Left lung (tissue), 10 donors: Measurements from ENCODE around the gene ID2. TPM values are rescaled to one million over a fixed set of nuclear protein-coding genes. Genes with fewer than 3 reads are reported as not detected.

Experiments used
- ATAC-seq: fragments of 200-7000 bp; cut with Tn5 transposase; one replicate; pipeline ENCODE4 v1.9.1; 2020; ENCODE audit warnings: moderate library complexity
- DNase-seq, 4 donors: peaks; one replicate each; pipeline ENCODE4 v3.0.0-alpha.2; 2013 to 2020
- H3K27ac ChIP-seq, 2 donors: fragments of 200-600 bp; sonication (generic) in 1 of 2; one replicate each; pipeline versions ENCODE4 v1.5.0 to v1.8.0; 2020 to 2021
- H3K27me3 ChIP-seq, 2 donors: fragments of 200-600 bp; sonication (generic) in 1 of 2; one replicate each; pipeline versions ENCODE4 v1.5.0 to v1.8.0; 2020 to 2021
- H3K36me3 ChIP-seq, 2 donors: fragments of 200-600 bp; sonication (generic) in 1 of 2; one replicate each; pipeline versions ENCODE4 v1.5.0 to v1.8.0; 2020 to 2021
- H3K4me1 ChIP-seq, 2 donors: fragments of 200-600 bp; one replicate each; pipeline ENCODE4 v1.8.0; 2021
- H3K4me3 ChIP-seq, 2 donors: fragments of 200-600 bp; sonication (generic) in 1 of 2; one replicate each; pipeline versions ENCODE4 v1.5.0 to v1.8.0; 2020 to 2021; ENCODE audit warnings: mild to moderate bottlenecking in 1 of 2
- H3K9me3 ChIP-seq, 2 donors: fragments of 200-600 bp; sonication (generic) in 1 of 2; one replicate each; pipeline versions ENCODE4 v1.5.0 to v1.8.0; 2020 to 2021
- intact Hi-C, 2 donors: fragments of 100-400 bp; cut with DNase I; formaldehyde crosslinking; loops; one replicate each; pipeline versions ENCODE4 v1.11.2 to v1.14.2; 2022
- polyA plus RNA-seq, 6 donors: library from polyadenylated mRNA; unstranded; fragments of 120-200 nt; gene quantifications; one replicate each; pipeline ENCODE4 v1.2.1, GENCODE V29; 2013; ENCODE audit not compliant: insufficient read length in 6 of 6
- total RNA-seq, 2 donors: library from RNA; stranded (reverse); fragmentation: NEBNext Ultra II Directional; extraction: Animal tissue kit (Norgen Biotek cat#: 25700); gene quantifications; one replicate each; pipeline ENCODE4 v1.2.1, GENCODE V29; 2021
- TF ChIP-seq, protein P1 (sequence below), 2 donors: fragments of 200-600 bp; sonication (generic) in 1 of 2; IDR thresholded peaks; one replicate each; pipeline versions ENCODE4 v1.5.0 to v1.8.0; 2021; ENCODE audit warnings: antibody characterized with exemption in 2 of 2
- donor health status: DM: no; HTN: yes; CAD: no.
- donor health status: DM: no; HTN: no; CAD: no.

ID2 gene
- total and polyA plus RNA-seq, 8 donors = 67.5 to 499 (median 347) TPM

DNA sequence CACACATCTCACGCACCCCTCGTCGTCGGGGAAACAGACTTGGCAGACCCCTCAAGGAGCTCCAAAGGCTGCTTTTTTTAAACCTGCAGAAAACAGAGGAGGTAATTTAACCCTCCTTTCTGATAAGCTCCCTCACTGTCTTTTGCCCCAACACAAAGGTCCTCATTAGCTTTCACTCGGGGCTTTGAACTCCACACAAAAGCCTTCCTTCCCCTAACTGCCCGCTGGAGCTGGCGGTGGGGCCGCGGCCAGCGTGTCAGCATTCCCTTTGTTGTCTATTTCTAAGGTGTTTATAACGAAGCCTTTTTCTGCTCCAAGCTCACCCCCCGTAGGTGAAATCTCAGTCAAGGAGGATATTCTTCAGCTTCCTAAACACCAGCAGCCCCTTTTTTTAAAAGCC, 43.5 kb upstream of the ID2 start:
- intact Hi-C loops = no loop called here
- DNase-seq (peak in 1 of 4 donors; percentile 5), ATAC-seq (no peak)
- Histone ChIP-seq H3K27me3 (no peaks in the 10 kb centered on the region), H3K27ac (no peak overlapping the region), H3K36me3 (no peaks in the 10 kb centered on the region), H3K4me3 (no peak overlapping the region), H3K4me1 (peaks cover 0 to 5% of the 10 kb centered on the region in 2 donors), H3K9me3 (no peaks in the 10 kb centered on the region)
- TF ChIP-seq, protein P1, sequence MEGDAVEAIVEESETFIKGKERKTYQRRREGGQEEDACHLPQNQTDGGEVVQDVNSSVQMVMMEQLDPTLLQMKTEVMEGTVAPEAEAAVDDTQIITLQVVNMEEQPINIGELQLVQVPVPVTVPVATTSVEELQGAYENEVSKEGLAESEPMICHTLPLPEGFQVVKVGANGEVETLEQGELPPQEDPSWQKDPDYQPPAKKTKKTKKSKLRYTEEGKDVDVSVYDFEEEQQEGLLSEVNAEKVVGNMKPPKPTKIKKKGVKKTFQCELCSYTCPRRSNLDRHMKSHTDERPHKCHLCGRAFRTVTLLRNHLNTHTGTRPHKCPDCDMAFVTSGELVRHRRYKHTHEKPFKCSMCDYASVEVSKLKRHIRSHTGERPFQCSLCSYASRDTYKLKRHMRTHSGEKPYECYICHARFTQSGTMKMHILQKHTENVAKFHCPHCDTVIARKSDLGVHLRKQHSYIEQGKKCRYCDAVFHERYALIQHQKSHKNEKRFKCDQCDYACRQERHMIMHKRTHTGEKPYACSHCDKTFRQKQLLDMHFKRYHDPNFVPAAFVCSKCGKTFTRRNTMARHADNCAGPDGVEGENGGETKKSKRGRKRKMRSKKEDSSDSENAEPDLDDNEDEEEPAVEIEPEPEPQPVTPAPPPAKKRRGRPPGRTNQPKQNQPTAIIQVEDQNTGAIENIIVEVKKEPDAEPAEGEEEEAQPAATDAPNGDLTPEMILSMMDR (IDR thresholded peaks at IDR 0.05) = no peak

DNA sequence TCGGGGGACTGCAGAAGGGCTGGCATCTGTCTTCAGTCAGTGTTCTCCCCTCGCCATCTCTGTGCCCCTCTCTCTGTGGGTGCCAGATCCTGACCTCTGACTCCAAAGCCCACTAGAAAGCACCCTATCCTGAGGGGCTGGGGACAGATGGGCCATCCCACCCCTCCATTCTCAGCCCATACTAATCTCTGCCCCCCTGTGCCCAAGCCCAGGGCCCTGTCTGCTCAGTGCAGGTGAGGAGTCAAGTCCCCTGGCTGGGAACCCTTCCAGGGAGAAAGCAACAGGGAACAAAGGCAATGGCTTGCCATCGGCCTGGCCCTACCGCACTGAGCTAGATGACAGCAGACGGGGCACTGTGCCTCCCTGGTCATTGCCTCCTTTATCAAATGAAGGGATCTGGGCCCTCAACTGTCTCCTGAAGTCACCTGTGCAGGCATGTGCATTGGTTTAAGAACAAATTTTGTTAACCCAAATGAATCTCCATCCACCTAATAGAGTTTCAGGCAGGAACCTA, 42.7 kb upstream of the ID2 start:
- Histone ChIP-seq H3K27ac (no peak overlapping the region), H3K36me3 (no peaks in the 10 kb centered on the region), H3K4me3 (no peak overlapping the region), H3K4me1 (peaks cover 4 to 5% of the 10 kb centered on the region in 2 donors), H3K9me3 (no peaks in the 10 kb centered on the region), H3K27me3 (no peaks in the 10 kb centered on the region)
- DNase-seq (peak in 1 of 4 donors; percentile 16), ATAC-seq (no peak)
- intact Hi-C loops = no loop called here
- TF ChIP-seq, protein P1 (IDR thresholded peaks at IDR 0.05) = no peak

GRCh38 chr2:8640498-8640897, 41.4 kb upstream of the ID2 start:
- no peaks in the 10 kb centered on the region for H3K36me3 ChIP-seq
- intact Hi-C loops = no loop called here
- H3K27me3 ChIP-seq = no peaks in the 10 kb centered on the region
- TF ChIP-seq, protein P1 (IDR thresholded peaks at IDR 0.05) = no peak
- no peak overlapping the region for H3K27ac ChIP-seq
- H3K4me3 ChIP-seq = no peak overlapping the region
- no peaks in the 10 kb centered on the region for H3K9me3 ChIP-seq
- DNase-seq (peak in 1 of 4 donors; percentile 8), ATAC-seq (no peak)
- peaks cover 5 to 16% of the 10 kb centered on the region in 2 donors for H3K4me1 ChIP-seq

- Histone ChIP-seq H3K4me3 (no peak overlapping the region), H3K9me3 (no peaks in the 10 kb centered on the region), H3K27ac (no peak overlapping the region), H3K4me1 (peaks cover 2 to 16% of the 10 kb centered on the region in 2 donors), H3K36me3 (no peaks in the 10 kb centered on the region), H3K27me3 (no peaks in the 10 kb centered on the region)
- intact Hi-C loops = no loop called here
- DNase-seq (peak in 2 of 4 donors; percentile 12 to 37), ATAC-seq (no peak)
- TF ChIP-seq, protein P1 (IDR thresholded peaks at IDR 0.05) = no peak
Measured at GRCh38 chr2:8641301-8641965, 40.4 kb upstream of the ID2 start.

- no peak overlapping the region for H3K4me3 ChIP-seq
- intact Hi-C loops = no loop called here
- H3K27me3 ChIP-seq = no peaks in the 10 kb centered on the region
- peaks cover 0 to 16% of the 10 kb centered on the region in 2 donors for H3K4me1 ChIP-seq
- ATAC-seq = no peak
- H3K27ac ChIP-seq = no peak overlapping the region
- TF ChIP-seq, protein P1 (IDR thresholded peaks at IDR 0.05) = no peak
- peak in 1 of 4 donors; percentile 25 for DNase-seq
- no peaks in the 10 kb centered on the region for H3K36me3 ChIP-seq
- H3K9me3 ChIP-seq = peaks cover 0 to 2% of the 10 kb centered on the region in 2 donors
Measured at GRCh38 chr2:8642366-8643068, 39.3 kb upstream of the ID2 start.
